Left lung (tissue), 10 donors: ENCODE data around the gene PHF3. TPM values are rescaled to one million over a fixed set of nuclear protein-coding genes. Genes with fewer than 3 reads are reported as not detected.
A peak's percentile ranks its signal among the peaks of the same experiment; 100 is the strongest.

Experiments used
- ATAC-seq: fragments of 200-7000 bp; cut with Tn5 transposase; one replicate; pipeline ENCODE4 v1.9.1; 2020; ENCODE audit warnings: moderate library complexity
- DNase-seq, 4 donors: peaks; one replicate each; pipeline ENCODE4 v3.0.0-alpha.2; 2013 to 2020
- H3K27ac ChIP-seq, 2 donors: fragments of 200-600 bp; sonication (generic) in 1 of 2; one replicate each; pipeline versions ENCODE4 v1.5.0 to v1.8.0; 2020 to 2021
- H3K27me3 ChIP-seq, 2 donors: fragments of 200-600 bp; sonication (generic) in 1 of 2; one replicate each; pipeline versions ENCODE4 v1.5.0 to v1.8.0; 2020 to 2021
- H3K36me3 ChIP-seq, 2 donors: fragments of 200-600 bp; sonication (generic) in 1 of 2; one replicate each; pipeline versions ENCODE4 v1.5.0 to v1.8.0; 2020 to 2021
- H3K4me1 ChIP-seq, 2 donors: fragments of 200-600 bp; one replicate each; pipeline ENCODE4 v1.8.0; 2021
- H3K4me3 ChIP-seq, 2 donors: fragments of 200-600 bp; sonication (generic) in 1 of 2; one replicate each; pipeline versions ENCODE4 v1.5.0 to v1.8.0; 2020 to 2021; ENCODE audit warnings: mild to moderate bottlenecking in 1 of 2
- H3K9me3 ChIP-seq, 2 donors: fragments of 200-600 bp; sonication (generic) in 1 of 2; one replicate each; pipeline versions ENCODE4 v1.5.0 to v1.8.0; 2020 to 2021
- intact Hi-C, 2 donors: fragments of 100-400 bp; cut with DNase I; formaldehyde crosslinking; loops; one replicate each; pipeline versions ENCODE4 v1.11.2 to v1.14.2; 2022
- polyA plus RNA-seq, 6 donors: library from polyadenylated mRNA; unstranded; fragments of 120-200 nt; gene quantifications; one replicate each; pipeline ENCODE4 v1.2.1, GENCODE V29; 2013; ENCODE audit not compliant: insufficient read length in 6 of 6
- total RNA-seq, 2 donors: library from RNA; stranded (reverse); fragmentation: NEBNext Ultra II Directional; extraction: Animal tissue kit (Norgen Biotek cat#: 25700); gene quantifications; one replicate each; pipeline ENCODE4 v1.2.1, GENCODE V29; 2021
- TF ChIP-seq, protein P1 (sequence below), 2 donors: fragments of 200-600 bp; sonication (generic) in 1 of 2; IDR thresholded peaks; one replicate each; pipeline versions ENCODE4 v1.5.0 to v1.8.0; 2021; ENCODE audit warnings: antibody characterized with exemption in 2 of 2
- donor health status: DM: no; HTN: yes; CAD: no.
- donor health status: DM: no; HTN: no; CAD: no.

The PHF3 gene
- total and polyA plus RNA-seq, 8 donors = 44.5 to 76.4 (median 66.2) TPM

- ATAC-seq (no peak), DNase-seq (no peak)
- peaks cover 0 to 7% of the 10 kb centered on the region in 2 donors for H3K4me1 ChIP-seq
- intact Hi-C loops = no loop called here
- H3K27ac ChIP-seq = no peak overlapping the region
- H3K27me3 ChIP-seq = no peaks in the 10 kb centered on the region
- TF ChIP-seq, protein P1, sequence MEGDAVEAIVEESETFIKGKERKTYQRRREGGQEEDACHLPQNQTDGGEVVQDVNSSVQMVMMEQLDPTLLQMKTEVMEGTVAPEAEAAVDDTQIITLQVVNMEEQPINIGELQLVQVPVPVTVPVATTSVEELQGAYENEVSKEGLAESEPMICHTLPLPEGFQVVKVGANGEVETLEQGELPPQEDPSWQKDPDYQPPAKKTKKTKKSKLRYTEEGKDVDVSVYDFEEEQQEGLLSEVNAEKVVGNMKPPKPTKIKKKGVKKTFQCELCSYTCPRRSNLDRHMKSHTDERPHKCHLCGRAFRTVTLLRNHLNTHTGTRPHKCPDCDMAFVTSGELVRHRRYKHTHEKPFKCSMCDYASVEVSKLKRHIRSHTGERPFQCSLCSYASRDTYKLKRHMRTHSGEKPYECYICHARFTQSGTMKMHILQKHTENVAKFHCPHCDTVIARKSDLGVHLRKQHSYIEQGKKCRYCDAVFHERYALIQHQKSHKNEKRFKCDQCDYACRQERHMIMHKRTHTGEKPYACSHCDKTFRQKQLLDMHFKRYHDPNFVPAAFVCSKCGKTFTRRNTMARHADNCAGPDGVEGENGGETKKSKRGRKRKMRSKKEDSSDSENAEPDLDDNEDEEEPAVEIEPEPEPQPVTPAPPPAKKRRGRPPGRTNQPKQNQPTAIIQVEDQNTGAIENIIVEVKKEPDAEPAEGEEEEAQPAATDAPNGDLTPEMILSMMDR (IDR thresholded peaks at IDR 0.05) = no peak
- H3K4me3 ChIP-seq = no peak overlapping the region
- H3K36me3 ChIP-seq = no peaks in the 10 kb centered on the region
- H3K9me3 ChIP-seq = no peaks in the 10 kb centered on the region
Measured at GRCh38 chr6:63630466-63630865, 5.1 kb upstream of the PHF3 start.

GRCh38 chr6:63634630-63635029, 972 bp upstream of the PHF3 start:
- Histone ChIP-seq H3K4me3 (peak overlapping the region in 1 of 2 donors; percentile 82), H3K27me3 (no peaks in the 10 kb centered on the region), H3K36me3 (no peaks in the 10 kb centered on the region), H3K27ac (peak overlapping the region in 1 of 2 donors; percentile 96), H3K4me1 (peaks cover 10 to 37% of the 10 kb centered on the region in 2 donors), H3K9me3 (no peaks in the 10 kb centered on the region)
- intact Hi-C loops = no loop called here
- TF ChIP-seq, protein P1 (IDR thresholded peaks at IDR 0.05) = no peak
- ATAC-seq = no peak
- DNase-seq = no peak

DNA sequence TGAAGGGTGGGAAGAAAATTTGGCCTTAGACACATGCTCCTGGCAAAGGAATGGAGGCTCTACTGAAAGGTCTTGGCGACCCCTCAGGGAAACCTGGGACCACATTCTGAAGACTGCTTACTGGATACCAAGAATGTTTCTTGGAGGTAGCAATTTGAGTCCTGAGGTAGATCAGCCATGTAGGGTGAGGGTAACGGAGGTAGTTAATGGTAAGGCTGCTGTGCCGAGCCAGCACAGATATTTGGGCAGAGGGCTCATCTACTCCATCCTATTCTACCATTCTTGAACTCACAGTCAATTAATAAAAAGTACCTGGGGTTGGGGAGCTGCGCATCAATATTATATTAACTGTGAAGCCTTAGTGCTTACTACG, 401 bp upstream of the PHF3 start:
- peak overlapping the region; percentile 96 to 98 for H3K27ac ChIP-seq
- peak overlapping the region; percentile 82 to 94 for H3K4me3 ChIP-seq
- H3K36me3 ChIP-seq = no peaks in the 10 kb centered on the region
- no peaks in the 10 kb centered on the region for H3K9me3 ChIP-seq
- DNase-seq = no peak
- TF ChIP-seq, protein P1 (IDR thresholded peaks at IDR 0.05) = no peak
- H3K4me1 ChIP-seq = peaks cover 10 to 42% of the 10 kb centered on the region in 2 donors
- ATAC-seq = peak; percentile 2
- no peaks in the 10 kb centered on the region for H3K27me3 ChIP-seq
- intact Hi-C loops = no loop called here

DNA sequence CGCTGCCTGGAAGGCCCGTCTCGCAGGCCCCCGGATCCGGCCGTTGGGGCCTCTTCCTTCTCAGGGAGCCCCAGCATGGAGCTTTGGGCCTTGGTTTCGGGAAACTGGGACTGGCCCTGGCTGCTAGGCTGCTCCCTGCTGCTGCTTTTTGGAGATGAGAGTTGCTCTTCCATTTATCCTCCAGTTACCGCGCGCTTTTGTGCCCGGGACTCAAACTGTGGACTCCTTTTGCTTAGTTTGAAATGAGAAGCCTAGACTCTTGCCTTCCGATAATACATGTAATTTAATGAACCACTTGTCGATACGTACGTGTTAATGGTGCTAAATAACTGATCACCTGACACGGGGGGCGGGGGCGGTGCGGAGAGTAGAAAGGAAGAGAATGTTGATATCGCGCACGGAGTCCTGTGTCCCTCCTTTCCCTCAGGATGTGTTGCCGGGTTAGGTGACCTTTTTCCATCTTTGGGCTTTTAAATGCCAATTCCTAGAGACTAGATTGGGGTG, 968 bp downstream of the PHF3 start:
- no peaks in the 10 kb centered on the region for H3K9me3 ChIP-seq
- ATAC-seq = peak; percentile 36
- no peaks in the 10 kb centered on the region for H3K36me3 ChIP-seq
- H3K27me3 ChIP-seq = no peaks in the 10 kb centered on the region
- DNase-seq = peak; percentile 48 to 85 (median 60)
- intact Hi-C loops = no loop called here
- peaks cover 10 to 51% of the 10 kb centered on the region in 2 donors for H3K4me1 ChIP-seq
- peak overlapping the region; percentile 82 to 94 for H3K4me3 ChIP-seq
- TF ChIP-seq, protein P1 (IDR thresholded peaks at IDR 0.05) = no peak
- H3K27ac ChIP-seq = peak overlapping the region; percentile 96 to 98

GRCh38 chr6:63637865-63638445, 2.4 kb downstream of the PHF3 start:
- Histone ChIP-seq H3K9me3 (no peaks in the 10 kb centered on the region), H3K27me3 (no peaks in the 10 kb centered on the region), H3K36me3 (peaks cover 0 to 4% of the 10 kb centered on the region in 2 donors), H3K4me1 (peaks cover 10 to 55% of the 10 kb centered on the region in 2 donors), H3K27ac (no peak overlapping the region), H3K4me3 (peak overlapping the region; percentile 82 to 94)
- DNase-seq (no peak), ATAC-seq (no peak)
- intact Hi-C loops = no loop called here
- TF ChIP-seq, protein P1 (IDR thresholded peaks at IDR 0.05) = no peak
